ENCODE data around the gene ERAP2.
"Not testable (repeated sequence)": the region's sequence is repeated elsewhere in the genome, so short reads cannot be mapped to it uniquely, and the experiment has no call there.

ERAP2 gene

DNA sequence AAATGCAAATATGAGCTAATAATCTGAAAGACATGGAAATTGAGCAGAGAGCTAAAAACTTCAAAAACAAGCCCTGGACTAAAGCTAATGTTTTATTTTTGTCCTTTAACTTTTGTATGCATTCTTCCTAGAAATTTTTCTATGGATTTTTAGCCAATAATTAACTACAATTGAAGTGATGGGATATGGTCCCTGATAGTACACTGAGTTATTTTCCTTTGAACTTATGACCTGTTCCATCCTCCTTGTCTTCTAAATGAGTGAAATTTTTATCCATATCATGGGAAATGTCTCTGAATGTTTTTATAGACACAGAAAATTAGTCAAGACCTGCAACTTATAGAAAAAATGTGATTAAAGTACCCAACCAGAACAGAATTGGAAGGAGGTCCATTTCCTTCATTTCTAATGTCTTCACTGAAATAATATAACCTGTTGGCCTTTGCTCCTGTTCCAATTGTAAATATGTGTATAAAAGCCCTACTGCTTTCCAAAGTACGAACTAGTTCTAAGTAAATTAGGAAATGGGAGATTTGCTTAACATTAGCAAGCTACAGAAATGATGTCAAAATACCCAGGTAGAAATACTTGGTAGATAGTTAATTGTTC is 11.3 kb upstream of the ERAP2 start:
- no peak for DNase-seq

DNA sequence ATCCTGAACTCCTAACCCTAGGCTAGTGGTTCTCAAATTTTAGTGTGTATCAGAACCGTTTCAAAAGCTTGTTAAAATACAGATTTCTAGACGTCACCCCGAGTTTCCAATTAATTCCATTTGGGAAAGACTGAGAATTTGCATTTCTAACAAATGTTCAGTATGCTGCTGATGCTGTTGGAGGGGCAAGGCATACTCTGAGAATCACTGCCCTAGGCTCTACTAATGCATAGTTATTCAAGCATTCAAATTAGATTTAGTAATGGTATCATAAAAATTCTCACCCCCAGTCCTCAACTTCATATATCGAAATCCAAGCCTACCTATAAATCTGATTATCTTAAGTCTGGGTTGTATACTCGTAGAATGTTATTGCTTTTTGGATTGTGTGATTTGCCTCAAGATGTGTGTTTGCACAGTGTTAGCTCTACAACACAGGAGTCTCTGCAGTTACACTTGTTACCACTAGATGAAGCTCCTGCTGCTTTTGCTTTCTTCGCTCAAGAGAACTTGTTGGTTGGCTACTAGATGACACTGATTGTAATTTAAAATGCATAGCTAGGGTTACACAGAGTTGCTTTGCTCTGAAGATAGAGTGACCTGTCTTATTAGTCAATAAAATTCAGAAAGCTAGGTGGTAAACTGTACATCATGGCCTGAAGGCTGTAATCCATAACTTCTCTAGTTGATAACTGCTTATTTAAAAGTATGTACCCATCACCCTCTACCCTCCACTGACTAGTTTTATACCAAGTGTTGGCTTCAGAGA is 7.5 kb upstream of the ERAP2 start:
- DNase-seq: peak; percentile 78

DNA sequence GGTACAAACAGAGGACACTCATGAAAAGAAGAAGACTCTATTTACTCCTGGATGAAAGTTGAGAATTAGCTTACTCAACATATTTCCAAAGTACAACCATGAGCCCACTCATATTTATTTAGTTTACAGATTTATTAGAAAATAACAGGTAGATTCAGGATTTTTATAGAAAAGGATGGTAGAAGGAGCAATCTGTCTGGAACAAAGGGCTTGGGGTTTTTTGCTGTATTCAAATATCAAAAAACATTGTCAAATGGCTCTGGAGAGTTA is 7.0 kb upstream of the ERAP2 start:
- DNase-seq: no peak

DNA sequence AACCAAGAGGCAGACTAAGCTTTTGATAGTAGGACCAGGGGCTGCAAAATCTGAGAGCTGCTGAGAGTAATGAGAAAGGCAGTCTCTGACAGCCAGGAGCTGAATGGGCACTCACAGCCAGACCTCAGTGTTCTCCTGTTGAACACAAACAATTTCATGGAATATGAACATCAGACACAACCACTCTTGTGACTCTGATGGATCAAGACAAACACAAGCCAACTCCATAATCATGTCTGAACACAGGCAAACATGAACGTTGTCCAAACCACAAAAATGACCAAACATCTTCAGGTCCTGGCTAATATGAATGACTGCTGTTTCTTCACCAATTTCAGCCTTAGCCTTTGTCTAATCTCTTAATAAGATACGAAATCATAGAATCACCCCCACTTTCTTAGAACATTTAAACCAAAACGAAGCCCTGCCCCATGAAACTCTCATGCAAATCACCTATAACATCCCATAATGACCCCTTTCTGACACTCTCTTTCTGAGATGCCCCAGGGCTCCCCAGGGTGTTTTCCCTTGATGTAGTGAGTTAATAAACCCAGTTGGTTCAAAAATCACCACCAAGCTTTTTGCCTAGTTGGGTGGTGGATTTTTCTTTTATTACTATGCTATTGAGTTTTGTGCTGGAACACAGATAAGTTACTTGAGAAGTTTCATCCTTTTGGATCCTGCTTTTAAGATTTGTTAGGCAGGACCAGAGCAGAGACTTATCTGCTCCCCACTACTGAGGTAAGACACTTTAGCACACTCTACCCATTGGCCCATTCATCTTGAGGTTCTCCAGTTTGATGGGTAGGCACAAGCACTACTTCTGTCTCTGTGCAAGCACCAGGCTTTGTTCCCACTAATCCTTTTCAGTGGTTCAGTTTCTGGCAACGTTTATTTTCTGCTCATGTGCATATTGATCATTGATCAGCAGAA is 5.9 kb upstream of the ERAP2 start:
- DNase-seq: no peak

DNA sequence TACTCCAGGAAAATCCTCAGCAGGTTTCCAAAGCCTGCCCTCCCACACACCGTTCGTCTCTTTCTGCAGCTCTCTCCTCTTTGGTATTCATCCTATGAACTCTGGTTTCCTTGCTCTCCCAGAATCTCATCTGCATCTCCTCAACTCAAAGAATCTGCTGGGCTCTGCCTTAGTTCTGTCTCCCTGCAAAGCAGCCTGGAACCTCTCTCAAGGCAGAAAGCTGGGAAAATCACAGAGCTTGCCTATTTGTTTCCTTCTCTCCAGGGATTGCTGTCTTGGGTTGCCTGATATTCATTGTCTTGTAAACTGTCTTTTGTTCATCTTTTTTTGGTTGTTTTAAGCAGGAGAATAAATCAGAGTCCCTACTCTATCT is 5.3 kb upstream of the ERAP2 start:
- no peak for DNase-seq

DNA sequence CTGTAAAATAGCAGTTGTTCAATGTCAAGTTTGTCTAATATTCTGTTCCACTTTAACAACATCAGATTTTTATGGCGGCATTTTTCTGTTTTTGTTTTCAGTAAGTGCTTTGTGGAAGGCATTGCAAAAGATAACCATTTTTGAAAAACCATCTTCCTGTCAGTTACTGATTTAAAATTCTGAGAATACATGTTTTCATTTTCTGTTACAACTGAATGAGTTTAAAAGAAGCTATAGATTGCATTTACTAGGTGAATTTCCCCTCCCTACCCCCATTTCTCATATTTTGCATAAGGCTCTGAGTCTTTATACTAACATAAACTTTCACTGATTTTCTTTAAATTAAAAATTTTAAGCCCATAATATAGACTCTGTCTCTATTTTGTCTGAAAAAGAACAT is 4.6 kb upstream of the ERAP2 start:
- DNase-seq: no peak

DNA sequence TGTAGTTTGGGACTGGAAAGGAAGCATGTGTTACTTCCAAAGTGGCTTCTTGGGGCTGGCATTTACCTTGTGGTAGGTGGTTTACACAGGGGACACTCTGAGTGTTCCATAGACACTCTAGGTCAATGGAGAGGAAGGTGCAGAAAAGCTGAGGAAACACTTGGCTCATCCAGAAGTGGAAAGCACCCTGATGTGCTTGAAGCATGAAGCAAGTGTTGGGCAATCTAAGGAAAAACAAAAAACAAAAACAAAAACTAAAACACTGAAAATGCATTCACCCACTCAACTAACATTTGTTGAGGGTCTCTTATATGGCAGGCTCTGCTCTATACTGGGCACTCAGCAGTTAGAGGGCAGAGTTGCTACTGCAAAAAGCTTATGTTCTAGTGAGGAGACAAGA is 2.9 kb upstream of the ERAP2 start:
- peak; percentile 59 for DNase-seq

DNA sequence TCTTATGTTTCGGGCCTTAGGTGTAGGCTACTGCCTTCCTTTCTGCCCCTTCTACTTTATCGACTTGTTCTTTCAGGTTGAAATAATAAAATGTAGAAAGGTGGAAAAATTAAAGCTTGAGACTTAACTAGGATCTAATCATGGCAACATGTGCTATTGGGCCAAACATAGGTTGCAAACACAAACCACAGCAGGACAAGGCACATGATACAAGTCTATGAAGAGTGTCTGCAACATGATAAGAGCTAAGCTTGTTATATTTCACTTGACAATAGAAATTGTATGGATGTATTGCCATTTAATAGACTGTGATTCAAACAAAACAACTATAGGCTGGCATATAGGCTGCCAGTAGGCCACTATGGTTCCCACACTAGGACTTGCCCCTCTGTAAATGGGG is 1.7 kb upstream of the ERAP2 start:
- no peak for DNase-seq

DNA sequence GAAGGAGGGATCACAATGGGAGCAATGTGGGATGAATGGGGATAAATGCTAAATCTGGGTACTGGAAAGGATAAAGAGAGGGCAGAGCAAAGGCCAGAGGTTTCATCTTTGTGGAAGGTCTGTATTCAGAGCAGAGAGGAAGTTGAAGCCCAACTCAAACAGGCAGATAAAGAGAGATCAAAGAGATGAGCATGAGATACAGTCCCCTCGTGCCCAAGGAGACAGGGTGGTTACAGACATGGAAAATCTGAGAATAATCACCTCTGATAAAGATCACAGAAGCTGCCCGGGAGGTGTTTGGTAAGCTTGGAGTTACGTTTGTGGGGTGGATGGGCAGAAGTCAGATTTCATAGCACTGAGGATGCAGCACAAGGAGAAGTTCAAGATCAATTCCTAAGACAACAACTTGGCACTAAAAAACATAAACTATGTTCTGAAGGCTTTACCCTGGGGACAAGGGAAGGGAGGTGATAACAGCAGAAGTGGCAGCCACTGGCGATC is 459 bp upstream of the ERAP2 start:
- DNase-seq: no peak

DNA sequence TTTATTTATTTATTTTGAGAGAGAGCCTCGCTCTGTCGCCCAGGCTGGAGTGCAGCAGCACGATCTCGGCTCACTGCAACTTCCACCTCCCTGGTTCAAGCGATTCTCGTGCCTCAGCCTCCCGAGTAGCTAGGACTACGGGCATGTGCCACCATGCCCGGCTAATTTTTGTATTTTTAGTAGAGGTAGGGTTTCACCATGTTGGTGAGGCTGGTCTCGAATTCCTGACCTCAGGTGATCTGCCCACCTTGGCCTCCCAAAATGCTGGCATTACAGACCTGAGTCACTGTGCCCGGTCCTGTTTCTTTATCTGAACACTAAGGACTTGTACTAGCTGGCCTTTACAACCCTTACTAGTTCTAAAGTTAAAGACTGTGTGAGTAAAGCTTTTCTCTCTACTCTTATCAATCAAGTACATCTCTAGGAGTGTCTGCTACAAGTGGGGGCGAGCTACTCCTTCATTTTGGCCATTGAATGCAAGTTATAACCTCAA is 723 bp downstream of the ERAP2 start:
- DNase-seq: not testable (repeated sequence)

DNA sequence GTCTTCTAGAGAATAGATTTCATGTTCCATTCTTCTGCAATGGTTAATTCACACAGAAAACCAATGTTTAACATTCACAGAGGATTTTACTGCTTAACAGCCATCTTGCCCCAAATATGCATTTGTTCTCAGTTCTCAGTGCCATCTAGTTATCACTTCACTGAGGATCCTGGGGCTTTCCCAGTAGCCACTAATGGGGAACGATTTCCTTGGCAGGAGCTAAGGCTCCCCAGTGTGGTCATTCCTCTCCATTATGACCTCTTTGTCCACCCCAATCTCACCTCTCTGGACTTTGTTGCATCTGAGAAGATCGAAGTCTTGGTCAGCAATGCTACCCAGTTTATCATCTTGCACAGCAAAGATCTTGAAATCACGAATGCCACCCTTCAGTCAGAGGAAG is 3.4 kb downstream of the ERAP2 start:
- peak; percentile 31 for DNase-seq

DNA sequence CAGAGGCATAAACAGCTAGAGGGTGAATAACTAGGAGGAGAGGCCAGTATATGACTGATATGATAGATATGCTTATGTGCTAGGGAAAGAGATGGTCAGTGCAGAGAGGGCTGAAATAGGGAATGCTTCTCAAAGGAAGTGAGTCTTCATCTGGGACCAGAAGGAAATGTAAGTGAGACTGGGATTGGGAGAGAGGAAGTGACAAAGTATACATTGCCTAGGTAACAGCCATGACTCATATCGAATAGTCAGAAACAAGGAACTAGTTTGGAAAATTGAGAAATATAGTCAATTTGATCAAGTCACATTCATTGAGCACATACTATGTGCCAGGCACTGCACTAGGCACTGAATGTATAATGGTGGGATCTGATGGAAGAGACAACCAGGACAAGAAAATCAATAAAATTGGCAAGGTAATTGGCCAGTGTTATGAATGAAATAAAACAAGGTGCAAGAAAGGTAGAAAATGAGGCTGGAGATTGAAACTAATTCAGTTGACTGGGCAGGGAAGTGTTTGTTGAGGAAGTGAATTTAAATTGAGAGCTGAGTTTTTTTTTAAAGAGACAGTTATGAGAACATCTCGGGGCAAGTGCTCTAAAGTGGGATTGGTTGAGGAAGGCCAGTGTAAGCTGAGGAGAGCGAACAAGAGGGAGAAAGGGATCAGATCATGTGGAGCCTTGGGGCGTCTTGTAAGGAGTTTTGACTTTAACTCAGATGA is 4.3 kb downstream of the ERAP2 start:
- DNase-seq: peak; percentile 88

DNA sequence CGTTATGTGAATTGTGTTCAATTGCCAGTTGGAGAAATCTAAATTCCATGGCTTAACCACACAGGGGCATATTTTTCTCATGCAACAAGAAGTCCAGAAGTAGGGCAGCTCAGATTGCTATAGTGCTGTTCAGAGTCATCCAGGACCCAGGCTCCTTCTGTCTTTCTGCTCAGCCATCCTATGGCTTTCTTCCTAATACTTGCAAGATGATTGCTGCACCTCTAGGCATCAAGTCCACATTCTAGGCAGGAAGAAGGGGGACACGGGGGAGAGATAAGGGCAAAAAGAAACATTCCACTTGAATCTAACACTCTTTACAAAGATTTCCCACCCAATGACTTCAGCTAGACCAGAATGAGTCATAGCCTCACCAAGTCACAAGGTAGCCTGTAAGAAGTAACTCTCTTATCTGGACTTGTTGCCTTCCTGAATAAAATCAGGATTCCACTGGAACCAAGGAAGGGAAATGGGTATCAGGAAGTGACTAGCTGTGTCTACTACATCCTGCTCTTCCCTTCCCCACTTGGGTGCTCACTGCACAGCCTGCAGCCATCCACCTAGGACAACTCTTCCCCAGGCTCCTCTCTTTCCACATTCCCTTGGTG is 5.3 kb downstream of the ERAP2 start:
- DNase-seq: peak; percentile 67

DNA sequence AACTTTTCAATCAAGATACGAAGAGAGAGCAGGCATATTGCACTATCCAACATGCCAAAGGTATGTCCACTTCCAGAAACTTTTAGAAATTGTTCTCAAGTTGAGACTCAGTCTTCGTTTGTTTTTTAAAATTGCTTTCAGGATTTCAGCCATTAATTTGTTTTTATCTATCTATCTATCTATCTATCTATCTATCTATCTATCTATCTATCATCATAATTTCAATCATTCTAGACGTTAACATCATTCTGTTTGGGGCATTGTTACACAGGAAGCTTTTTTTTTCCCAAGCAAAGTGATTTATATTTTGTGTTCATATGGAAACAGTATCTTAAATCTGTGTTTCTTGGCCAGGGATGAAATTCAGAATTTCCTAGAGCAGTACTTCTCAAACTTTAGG is 7.6 kb downstream of the ERAP2 start:
- DNase-seq: no peak

DNA sequence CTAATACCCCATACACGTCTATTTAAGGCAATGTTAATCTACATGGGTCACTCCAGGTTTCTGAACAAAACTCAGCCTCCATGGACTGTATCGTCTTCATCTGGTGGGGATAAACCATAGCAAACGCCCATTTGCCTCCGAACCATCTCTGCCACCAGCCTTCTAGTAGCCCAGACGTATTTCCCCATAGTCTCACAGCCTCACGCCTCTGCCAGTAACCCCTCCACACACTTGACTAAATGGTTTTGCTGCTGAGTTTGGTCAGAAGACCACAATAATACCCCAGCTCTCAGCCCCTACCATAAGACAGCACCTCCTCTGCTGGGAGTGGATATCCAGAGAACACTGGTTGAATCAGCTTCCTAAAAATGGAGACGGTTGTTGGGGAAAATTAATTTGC is 8.7 kb downstream of the ERAP2 start:
- DNase-seq: no peak

DNA sequence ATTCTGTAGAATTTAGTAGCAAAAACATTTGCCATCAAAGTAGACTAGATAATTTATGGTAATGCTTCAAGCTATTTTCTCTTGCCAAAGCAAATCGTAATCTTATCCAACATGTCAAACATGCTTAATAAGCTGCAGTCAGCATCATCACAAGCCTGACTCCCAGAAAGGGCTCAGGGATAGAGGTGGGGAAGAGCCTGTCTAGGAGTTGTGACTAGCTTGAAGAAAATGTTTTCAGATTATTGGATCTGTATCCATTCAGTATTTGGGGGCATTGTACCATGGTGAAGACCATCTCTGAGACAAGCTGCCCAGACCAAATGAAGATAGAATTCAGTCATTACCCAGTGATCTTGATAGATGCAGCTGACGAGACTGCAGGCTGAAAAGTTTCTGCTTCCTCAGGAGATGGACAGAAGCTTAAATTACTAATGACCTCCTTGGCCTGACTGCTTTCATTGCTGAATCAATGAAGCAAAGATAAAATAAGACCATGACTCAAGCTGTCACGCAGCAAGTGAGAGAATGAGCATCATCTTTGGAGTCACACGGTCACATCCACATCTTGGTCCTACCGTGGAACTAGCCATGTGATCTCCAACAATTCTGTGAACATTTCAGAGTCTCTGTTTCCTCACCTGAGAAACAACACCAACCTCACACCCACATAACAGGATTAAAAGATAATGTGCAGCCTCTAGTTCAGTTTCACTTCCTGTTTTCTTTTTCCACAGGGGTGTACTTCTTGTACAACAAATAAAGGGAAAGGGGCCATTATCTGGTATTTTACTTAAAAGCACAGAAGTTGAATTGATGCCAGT is 9.4 kb downstream of the ERAP2 start:
- peak; percentile 81 for DNase-seq

DNA sequence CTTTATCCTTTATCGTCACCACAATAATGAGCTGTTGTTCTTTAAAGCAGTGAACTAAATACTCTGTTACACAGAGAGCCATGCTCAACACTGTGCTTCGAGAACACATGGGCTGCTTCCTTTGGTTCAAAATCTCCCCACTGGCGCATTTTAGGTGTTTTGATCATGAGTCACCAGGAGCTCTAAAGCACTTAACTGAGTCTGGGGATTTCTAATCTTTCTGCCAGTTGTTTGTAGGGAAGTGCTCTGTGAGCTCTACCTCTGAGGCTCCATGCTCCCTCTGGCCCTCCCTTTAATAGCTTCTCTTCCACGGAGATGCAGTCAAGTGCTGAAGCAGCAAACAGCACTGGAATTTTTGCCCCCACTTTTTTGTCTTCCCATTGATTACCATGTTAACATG is 17.0 kb downstream of the ERAP2 start:
- no peak for DNase-seq

DNA sequence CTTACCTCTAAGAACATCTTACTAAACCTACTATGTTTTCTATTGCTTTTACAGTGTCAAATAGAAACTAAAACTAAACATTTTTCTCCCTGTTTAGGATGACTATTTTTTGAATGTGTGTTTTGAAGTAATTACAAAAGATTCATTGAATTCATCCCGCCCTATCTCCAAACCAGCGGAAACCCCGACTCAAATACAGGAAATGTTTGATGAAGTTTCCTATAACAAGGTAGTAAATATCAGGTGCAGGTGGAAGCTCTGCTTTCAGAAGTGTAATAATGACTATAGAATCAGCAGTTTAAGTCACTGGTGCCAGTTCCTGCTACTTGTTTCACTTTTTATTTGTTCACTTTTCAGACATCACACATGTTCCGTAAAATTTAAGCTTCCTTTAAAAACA is 20.0 kb downstream of the ERAP2 start:
- peak; percentile 79 for DNase-seq

DNA sequence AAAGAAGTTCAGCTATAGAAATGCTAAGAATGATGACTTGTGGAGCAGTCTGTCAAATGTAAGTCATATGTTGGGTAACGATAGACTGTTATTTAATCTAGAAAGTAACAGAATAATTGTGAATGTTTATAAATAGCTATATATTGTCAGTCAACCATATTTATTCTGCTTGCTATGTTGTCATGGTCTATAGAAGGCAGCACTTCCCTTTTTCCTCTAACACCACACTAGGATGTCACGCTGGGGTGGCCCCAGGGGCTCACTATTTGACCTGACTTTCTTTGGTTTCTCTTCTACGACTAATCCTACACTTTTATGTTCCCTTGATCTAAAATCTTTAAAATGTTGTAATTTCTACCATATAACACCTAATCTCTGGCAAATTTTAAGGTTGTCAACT is 20.5 kb downstream of the ERAP2 start:
- DNase-seq: peak; percentile 88

DNA sequence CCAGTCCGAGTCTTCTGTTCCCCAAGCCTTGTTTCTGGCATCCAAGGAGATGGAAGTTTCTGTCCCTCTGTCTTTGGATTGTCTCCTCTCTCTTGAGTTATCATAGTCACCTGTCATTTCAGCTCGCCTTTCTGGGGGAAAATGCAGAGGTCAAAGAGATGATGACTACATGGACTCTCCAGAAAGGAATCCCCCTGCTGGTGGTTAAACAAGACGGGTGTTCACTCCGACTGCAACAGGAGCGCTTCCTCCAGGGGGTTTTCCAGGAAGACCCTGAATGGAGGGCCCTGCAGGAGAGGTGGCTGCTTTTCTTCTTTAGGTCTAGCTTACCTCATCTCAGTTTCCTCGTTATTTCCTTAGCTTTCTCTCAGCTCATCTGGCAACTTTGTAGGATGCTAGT is 25.1 kb downstream of the ERAP2 start:
- no peak for DNase-seq

DNA sequence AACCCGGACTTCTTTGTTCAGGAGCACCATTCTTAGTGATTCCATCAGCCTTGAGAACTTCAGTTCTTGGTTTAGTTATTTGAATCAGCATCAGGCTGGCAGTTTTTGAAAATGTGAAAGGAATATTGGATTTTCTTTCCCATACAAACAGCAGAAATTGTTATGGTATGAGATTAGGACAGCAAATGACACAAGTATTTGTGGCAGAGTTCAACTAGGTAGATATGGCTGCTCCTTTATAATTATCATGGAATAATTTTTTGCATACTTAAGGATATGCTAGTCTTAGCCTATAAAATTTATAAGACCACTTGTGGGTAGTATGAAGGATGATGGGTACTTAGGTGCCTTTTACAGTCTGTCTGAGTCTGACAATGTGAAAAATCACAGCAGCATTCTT is 25.5 kb downstream of the ERAP2 start:
- no peak for DNase-seq

DNA sequence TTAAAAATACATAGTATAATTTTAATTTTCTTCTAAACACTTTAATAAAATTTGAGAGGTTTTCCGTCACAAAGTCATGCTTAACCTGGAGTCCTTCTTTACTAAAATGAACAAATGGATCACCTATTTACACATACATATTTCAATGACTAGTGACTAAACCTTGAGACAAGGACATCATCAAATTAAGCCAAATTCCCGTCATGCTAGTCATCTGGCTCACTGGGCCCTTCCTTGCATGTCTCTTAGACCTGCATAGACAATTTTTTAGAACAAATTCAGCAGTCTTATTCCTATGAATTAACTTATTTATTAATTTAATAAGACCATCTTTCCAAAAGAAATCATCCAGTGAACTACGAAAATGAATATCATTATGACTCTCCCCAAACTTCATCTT is 26.6 kb downstream of the ERAP2 start:
- no peak for DNase-seq

All from inflammatory macrophage treated with lipopolysaccharide for 4 hours (primary cell).